Panc1 (cell line): Measurements from ENCODE around the gene JADE3.

ENCODE experiments used
- CTCF ChIP-seq: fragments of 450-650 bp; IDR thresholded peaks from 2 replicates; pipeline ENCODE4 v1.5.1; 2017; ENCODE audit warnings: mild to moderate bottlenecking
- POLR2AphosphoS5 ChIP-seq: IDR thresholded peaks from 2 replicates; pipeline ENCODE4 v1.6.1; 2012; ENCODE audit warnings: mild to moderate bottlenecking, low read depth, low read length, moderate library complexity
- REST ChIP-seq, 2 experiments: IDR thresholded peaks; 2 replicates each; pipeline ENCODE4 v1.6.1; 2011 to 2012; ENCODE audit warnings: low read depth in 2 of 2, control low read depth in 1 of 2, low read length in 1 of 2, mild to moderate bottlenecking in 1 of 2, moderate library complexity in 1 of 2; ENCODE audit not compliant: insufficient read depth in 1 of 2
- SIN3A ChIP-seq: IDR thresholded peaks from 2 replicates; pipeline ENCODE4 v1.6.1; 2012; ENCODE audit warnings: low read depth, mild to moderate bottlenecking, low read length, moderate library complexity, borderline replicate concordance; ENCODE audit not compliant: insufficient read depth
- TCF7L2 ChIP-seq: IDR thresholded peaks from 2 replicates; pipeline ENCODE4 v1.6.1; 2011; ENCODE audit warnings: mild to moderate bottlenecking, low read depth, low read length, inconsistent platforms

- no peak for TF ChIP-seq CTCF
- no peak for TF ChIP-seq POLR2AphosphoS5
- TF ChIP-seq TCF7L2 = no peak
- no peak for TF ChIP-seq REST (IDR thresholded peaks at IDR 0.05; ENCODE audit: insufficient read depth in 1 of 2, low read depth in 2 of 2, low read length in 1 of 2)
- no peak for TF ChIP-seq SIN3A
These were observed 148.5 kb downstream of the JADE3 start for GRCh38 chrX:47060708-47061107.
